H1 (cell line): Measurements from ENCODE around the gene NFAM1.

Experiments used
- CREB1 ChIP-seq: IDR thresholded peaks from 2 replicates; pipeline ENCODE4 v1.6.1; 2012; ENCODE audit warnings: inconsistent platforms
- EGR1 ChIP-seq: IDR thresholded peaks from 2 replicates; pipeline ENCODE4 v1.6.1; 2011; ENCODE audit warnings: low read depth, low read length, borderline replicate concordance
- EZH2 ChIP-seq: fragments of 200-600 bp; sonication (generic); IDR thresholded peaks from 2 replicates; pipeline ENCODE4 v1.7.1; 2012; ENCODE audit warnings: low read depth, mild to moderate bottlenecking, moderate library complexity, low read length, inconsistent platforms; ENCODE audit not compliant: severe bottlenecking
- GABPA ChIP-seq: IDR thresholded peaks from 2 replicates; pipeline ENCODE4 v1.6.1; 2011; ENCODE audit warnings: mild to moderate bottlenecking, low read length, moderate library complexity, borderline replicate concordance; ENCODE audit not compliant: insufficient read depth
- RAD21 ChIP-seq, 2 experiments: IDR thresholded peaks in 1 of 2; conservative IDR thresholded peaks in 1 of 2; 2 replicates each; pipeline ENCODE4 v1.6.1; 2011; ENCODE audit warnings: low read depth in 2 of 2, low read length in 2 of 2, improper control_type of control experiment in 1 of 2, inconsistent platforms in 1 of 2, mild to moderate bottlenecking in 1 of 2, moderate library complexity in 1 of 2
- RBBP5 ChIP-seq: IDR thresholded peaks from 2 replicates; pipeline ENCODE4 v1.7.1; 2012; ENCODE audit warnings: low read depth, mild to moderate bottlenecking, inconsistent platforms, low read length, moderate library complexity, borderline replicate concordance
- RFX5 ChIP-seq: IDR thresholded peaks from 2 replicates; pipeline ENCODE4 v1.6.1; 2011; ENCODE audit warnings: low read depth, low read length, improper control_type of control experiment, borderline replicate concordance
- SRF ChIP-seq: IDR thresholded peaks from 2 replicates; pipeline ENCODE4 v1.6.1; 2011; ENCODE audit warnings: mild to moderate bottlenecking, low read depth, low read length, moderate library complexity
- TEAD4 ChIP-seq: IDR thresholded peaks from 2 replicates; pipeline ENCODE4 v1.6.1; 2012; ENCODE audit warnings: low read depth, low read length, inconsistent platforms, mixed read lengths
- TF ChIP-seq, protein P1 (sequence below), 3 experiments: IDR thresholded peaks; 1 replicate in 2 of 3; 2 replicates in 1 of 3; pipeline versions ENCODE4 v1.5.1 to v1.6.1; 2011; ENCODE audit warnings: low read length in 3 of 3, mild to moderate bottlenecking in 3 of 3, inconsistent platforms in 2 of 3, low read depth in 1 of 3, moderate library complexity in 1 of 3; ENCODE audit not compliant: insufficient read depth in 1 of 3; ENCODE audit errors: control extremely low read depth in 1 of 3

DNA sequence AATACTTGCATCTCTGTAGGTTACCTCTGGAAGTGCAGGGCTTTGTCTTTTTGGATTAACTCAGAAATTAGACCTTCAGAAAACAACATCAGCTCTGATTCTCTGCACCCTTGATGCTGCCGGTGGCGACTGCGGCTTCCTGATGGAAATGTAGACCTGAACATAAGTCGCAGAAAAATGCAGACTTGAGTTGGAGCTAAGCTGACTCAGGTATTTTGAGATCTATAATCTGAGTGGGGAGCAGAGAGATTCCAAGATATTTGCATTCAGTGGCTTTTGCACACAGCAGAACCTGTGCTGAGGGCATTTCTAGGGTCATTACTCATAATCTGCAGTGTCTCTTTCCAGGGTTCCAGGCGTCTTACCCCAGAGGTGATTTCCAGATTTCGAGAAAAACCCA, 18.7 kb upstream of the NFAM1 start:
- TF ChIP-seq, protein P1, sequence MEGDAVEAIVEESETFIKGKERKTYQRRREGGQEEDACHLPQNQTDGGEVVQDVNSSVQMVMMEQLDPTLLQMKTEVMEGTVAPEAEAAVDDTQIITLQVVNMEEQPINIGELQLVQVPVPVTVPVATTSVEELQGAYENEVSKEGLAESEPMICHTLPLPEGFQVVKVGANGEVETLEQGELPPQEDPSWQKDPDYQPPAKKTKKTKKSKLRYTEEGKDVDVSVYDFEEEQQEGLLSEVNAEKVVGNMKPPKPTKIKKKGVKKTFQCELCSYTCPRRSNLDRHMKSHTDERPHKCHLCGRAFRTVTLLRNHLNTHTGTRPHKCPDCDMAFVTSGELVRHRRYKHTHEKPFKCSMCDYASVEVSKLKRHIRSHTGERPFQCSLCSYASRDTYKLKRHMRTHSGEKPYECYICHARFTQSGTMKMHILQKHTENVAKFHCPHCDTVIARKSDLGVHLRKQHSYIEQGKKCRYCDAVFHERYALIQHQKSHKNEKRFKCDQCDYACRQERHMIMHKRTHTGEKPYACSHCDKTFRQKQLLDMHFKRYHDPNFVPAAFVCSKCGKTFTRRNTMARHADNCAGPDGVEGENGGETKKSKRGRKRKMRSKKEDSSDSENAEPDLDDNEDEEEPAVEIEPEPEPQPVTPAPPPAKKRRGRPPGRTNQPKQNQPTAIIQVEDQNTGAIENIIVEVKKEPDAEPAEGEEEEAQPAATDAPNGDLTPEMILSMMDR (IDR thresholded peaks at IDR 0.05; ENCODE audit: control extremely low read depth in 1 of 3, insufficient read depth in 1 of 3, low read depth in 1 of 3, low read length in 3 of 3) = no peak
- TF ChIP-seq GABPA (no peak), TEAD4 (no peak), RBBP5 (no peak), RFX5 (no peak), RAD21 (IDR thresholded peaks at IDR 0.05 in 1 of 2, conservative IDR thresholded peaks at IDR 0.05 in 1 of 2; ENCODE audit: low read depth in 2 of 2, low read length in 2 of 2) (no peak), SRF (no peak), EZH2 (no peak), CREB1 (no peak), EGR1 (no peak)
